Measurements from ENCODE around the gene DNASE1.
"Not testable (repeated sequence)": the region's sequence is repeated elsewhere in the genome, so short reads cannot be mapped to it uniquely, and the experiment has no call there.

The DNASE1 gene, protein sequence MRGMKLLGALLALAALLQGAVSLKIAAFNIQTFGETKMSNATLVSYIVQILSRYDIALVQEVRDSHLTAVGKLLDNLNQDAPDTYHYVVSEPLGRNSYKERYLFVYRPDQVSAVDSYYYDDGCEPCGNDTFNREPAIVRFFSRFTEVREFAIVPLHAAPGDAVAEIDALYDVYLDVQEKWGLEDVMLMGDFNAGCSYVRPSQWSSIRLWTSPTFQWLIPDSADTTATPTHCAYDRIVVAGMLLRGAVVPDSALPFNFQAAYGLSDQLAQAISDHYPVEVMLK

DNA sequence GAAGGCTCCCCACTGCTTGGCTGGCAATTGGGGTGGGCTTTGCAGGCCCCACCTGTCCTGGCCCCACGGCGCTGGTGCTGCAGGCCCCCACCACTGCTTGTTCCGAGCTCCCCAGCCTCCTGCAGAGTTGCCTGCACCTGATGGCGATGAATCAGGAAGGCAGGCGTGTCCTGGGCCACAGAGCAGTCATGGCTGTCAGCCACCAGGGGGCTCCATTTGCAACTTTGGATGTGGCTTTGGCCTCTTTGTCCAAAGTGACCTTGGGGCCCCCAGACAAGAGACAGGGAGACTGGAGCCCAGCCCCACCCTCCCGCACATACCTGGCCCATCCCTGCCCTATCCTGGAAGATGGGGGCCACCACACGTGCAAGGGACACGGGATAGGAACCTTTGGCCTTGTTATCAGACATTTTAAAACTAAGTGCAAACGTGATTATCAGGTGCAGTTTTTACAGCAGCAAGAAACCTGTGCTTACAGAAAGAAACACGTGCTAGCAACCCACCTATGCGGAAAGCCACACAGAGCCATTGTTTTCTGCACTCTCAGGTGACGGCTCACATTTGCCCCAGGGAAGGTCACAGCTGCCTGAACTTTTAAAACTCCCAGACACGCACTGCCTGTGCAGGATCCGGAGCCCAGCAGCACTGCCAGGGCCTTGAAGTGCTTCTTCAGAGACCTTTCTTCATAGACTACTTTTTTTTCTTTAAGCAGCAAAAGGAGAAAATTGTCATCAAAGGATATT lies at the start of gene DNASE1:
Gene DNASE1, plus strand, starts transcription at position 443 of the 743 bp plus-strand sequence. CDS start 683 bp downstream, outside the sequence.
- peak in 1 of 2 donors; percentile 30 for DNase-seq (ENCODE audit: low read depth in 1 of 2, low spot score in 1 of 2)

- no peak for DNase-seq (ENCODE audit: low read depth in 1 of 2, low spot score in 1 of 2)
Observed at GRCh38 chr16:3606441-3606840, 48.0 kb upstream of the DNASE1 start.

GRCh38 chr16:3607161-3607560 lies 47.3 kb upstream of the DNASE1 start:
- no peak for DNase-seq (ENCODE audit: low read depth in 1 of 2, low spot score in 1 of 2)

GRCh38 chr16:3607634-3608033 lies 46.9 kb upstream of the DNASE1 start:
- no peak for DNase-seq (ENCODE audit: low read depth in 1 of 2, low spot score in 1 of 2)

GRCh38 chr16:3608069-3608468 lies 46.4 kb upstream of the DNASE1 start:
- DNase-seq (ENCODE audit: low read depth in 1 of 2, low spot score in 1 of 2), result no peak

DNA sequence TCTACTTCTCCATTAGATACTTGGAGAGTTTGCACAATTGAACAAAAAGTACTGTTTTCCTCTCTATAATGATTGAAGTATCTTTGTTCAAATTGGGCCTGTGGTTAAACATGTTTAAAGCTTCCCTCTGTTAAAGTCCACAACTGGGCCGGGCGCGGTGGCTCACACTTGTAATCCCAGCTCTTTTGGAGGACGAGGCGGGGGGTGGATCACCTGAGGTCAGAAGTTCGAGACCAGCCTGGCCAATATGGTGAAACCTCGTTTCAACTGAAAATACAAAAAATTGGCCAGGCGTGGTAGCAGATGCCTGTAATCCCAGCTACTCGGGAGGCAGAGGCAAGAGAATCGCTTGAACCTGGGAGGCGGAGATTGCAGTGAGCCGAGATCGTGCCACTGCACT lies 45.5 kb upstream of the DNASE1 start:
- not testable (repeated sequence) for DNase-seq (ENCODE audit: low read depth in 1 of 2, low spot score in 1 of 2)

DNA sequence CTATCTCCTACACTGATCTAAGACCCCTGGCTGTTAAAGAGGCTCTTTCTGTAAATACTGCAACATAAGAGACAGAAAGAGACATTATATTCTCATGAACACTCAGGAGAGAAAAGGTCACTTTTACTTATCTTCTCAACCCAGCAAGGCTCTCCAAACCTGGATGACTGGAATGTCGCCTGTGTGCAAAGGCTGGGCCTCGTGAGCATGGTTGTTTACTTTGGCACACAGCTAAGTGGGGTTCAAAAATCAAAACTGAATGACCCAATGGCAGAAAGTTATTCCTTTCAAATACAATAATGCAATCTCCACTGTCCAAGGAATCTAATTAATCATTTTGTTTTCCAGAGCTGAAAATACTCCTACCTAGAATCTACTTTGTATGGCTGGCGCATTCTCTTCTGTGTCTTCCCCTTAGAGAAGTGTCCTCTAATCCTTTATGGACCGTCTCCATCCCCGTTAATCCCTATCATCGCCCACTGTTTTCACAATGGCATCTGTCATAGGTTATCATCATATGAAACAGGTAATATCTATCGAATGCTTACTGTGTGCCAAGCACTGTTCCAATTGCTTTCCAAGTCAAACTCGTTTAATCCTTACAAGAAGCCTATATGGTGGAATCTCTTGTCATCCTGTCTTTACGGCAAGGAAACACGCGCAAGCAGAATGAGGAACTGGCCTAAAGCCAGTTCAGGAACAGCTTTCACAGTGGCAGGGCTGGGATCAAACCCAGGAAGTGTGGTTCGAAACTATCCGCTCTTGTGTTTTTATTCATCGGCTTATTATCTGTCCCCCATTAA lies 44.4 kb upstream of the DNASE1 start:
- DNase-seq (ENCODE audit: low read depth in 1 of 2, low spot score in 1 of 2), result no peak

GRCh38 chr16:3610698-3611145 lies 43.8 kb upstream of the DNASE1 start:
- no peak for DNase-seq (ENCODE audit: low read depth in 1 of 2, low spot score in 1 of 2)

GRCh38 chr16:3611146-3611975 lies 43.1 kb upstream of the DNASE1 start, which contains the start of gene SLX4:
Gene SLX4 (minus strand): TSS chr16:3611606. CDS start chr16:3608964, 2,642 bp downstream.
- peak; percentile 80 to 83 for DNase-seq (ENCODE audit: low read depth in 1 of 2, low spot score in 1 of 2)

GRCh38 chr16:3612510-3613466 lies 41.7 kb upstream of the DNASE1 start:
- no peak for DNase-seq (ENCODE audit: low read depth in 1 of 2, low spot score in 1 of 2)

GRCh38 chr16:3618769-3619141 lies 35.7 kb upstream of the DNASE1 start:
- no peak for DNase-seq (ENCODE audit: low read depth in 1 of 2, low spot score in 1 of 2)

DNA sequence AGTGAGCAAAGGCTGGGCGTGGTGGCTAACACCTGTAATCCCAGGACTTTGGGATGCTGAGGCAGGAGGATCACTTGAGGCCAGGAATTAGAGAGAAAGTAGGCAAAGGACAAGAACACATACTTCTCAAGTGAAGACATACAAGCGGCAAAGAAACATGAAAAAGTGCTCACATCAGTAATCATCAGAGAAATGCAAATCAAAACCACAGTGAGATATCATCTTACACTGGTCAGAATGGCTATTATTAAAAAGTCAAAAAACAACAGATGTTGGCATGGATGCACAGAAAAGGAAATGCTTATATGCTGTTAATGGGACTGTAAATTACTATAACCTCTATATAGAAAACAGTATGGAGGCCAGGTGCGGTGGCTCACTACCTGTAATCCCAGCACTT lies 30.8 kb upstream of the DNASE1 start:
- DNase-seq (ENCODE audit: low read depth in 1 of 2, low spot score in 1 of 2), result no peak

DNA sequence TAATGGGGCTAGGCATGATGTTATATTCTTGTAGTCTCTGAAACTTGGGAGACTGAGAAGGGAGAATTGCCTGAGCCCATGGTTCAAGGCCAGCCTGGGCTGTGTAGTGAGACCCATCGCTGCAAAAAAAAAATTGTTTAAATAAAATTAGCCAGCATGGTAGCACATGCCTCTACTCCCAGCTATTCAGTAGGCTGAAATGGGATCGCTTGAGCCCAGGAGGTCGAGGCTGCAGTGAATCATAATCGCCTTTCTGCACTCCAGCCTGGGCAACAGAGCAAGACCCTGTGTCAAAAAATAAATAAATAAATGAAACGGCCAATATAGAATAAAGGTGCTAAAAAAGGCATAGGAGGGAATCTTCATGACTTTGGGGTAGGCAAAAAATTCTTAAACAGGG lies 29.2 kb upstream of the DNASE1 start:
- DNase-seq (ENCODE audit: low read depth in 1 of 2, low spot score in 1 of 2), result no peak

GRCh38 chr16:3625911-3626732 lies 28.4 kb upstream of the DNASE1 start:
- DNase-seq (ENCODE audit: low read depth in 1 of 2, low spot score in 1 of 2), result no peak

DNA sequence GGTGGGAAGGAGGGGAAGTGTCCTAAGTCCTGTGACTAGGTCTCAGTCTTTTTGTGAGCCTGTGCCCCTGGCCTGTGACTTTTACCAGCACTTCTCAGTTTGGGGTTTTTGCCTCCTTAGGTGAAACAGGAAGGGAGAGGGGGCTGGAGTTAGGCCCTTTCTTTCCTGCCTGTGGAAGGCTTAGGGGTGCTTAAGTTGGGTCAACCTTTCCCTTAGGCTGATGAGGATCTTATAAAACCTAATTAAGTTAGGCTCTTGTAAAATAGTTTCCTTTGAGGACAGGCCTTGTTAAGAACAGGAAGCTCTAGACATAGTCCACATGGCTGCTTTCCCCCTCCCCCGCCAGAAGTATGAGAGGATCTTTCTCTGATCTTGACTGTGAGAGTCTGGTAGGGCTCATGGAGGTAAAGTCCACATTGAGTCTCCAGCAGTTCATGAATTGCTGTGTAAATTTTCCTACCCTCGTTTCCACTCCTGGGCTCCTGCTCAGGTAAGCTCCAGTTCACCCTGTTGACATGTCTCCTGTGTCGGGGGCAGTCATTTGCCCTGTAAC lies 17.0 kb upstream of the DNASE1 start:
- peak in 1 of 2 donors; percentile 22 for DNase-seq (ENCODE audit: low read depth in 1 of 2, low spot score in 1 of 2)

GRCh38 chr16:3638916-3639644 lies 15.4 kb upstream of the DNASE1 start:
- no peak for DNase-seq (ENCODE audit: low read depth in 1 of 2, low spot score in 1 of 2)

- DNase-seq (ENCODE audit: low read depth in 1 of 2, low spot score in 1 of 2), result no peak
Observed at GRCh38 chr16:3640207-3640606, 14.3 kb upstream of the DNASE1 start.
